Stimulated activated CD8-positive, alpha-beta memory T cell treated with anti-CD3 and anti-CD28 coated beads, Interleukin-4, amount 100 ng/mL, for 1 hour (primary cell): ENCODE data around the gene SCD5.

Experiments used
- DNase-seq, 2 donors: peaks; one replicate each; pipeline ENCODE4 v3.0.0-alpha.2; 2020; ENCODE audit warnings: low read depth in 2 of 2, low spot score in 1 of 2

Gene SCD5

GRCh38 chr4:82594456-82594855 is 204.1 kb downstream of the SCD5 start:
- no peak for DNase-seq

GRCh38 chr4:82593411-82593810 is 205.2 kb downstream of the SCD5 start:
- no peak for DNase-seq

GRCh38 chr4:82592639-82593038 is 206.0 kb downstream of the SCD5 start:
- no peak for DNase-seq

GRCh38 chr4:82591592-82591991 is 207.0 kb downstream of the SCD5 start:
- DNase-seq: no peak

GRCh38 chr4:82589756-82590155 is 208.8 kb downstream of the SCD5 start:
- no peak for DNase-seq

- DNase-seq: no peak
Observed at GRCh38 chr4:82588771-82589270, 209.8 kb downstream of the SCD5 start.

- no peak for DNase-seq
Observed at GRCh38 chr4:82587826-82588540, 210.6 kb downstream of the SCD5 start.

- no peak for DNase-seq
Observed at GRCh38 chr4:82585690-82586435, 212.7 kb downstream of the SCD5 start.

- no peak for DNase-seq
Observed at GRCh38 chr4:82584931-82585330, 213.7 kb downstream of the SCD5 start.

- DNase-seq: no peak
Observed at GRCh38 chr4:82583897-82584587, 214.6 kb downstream of the SCD5 start.

- DNase-seq: no peak
Observed at GRCh38 chr4:82579932-82580331, 218.7 kb downstream of the SCD5 start.
